Transverse colon (tissue), 4 donors: ENCODE measurements around the gene C1orf21.

Source experiments
- EP300 ChIP-seq: sonication (generic); formaldehyde crosslinking; IDR thresholded peaks from one replicate; pipeline ENCODE4 v1.6.1; 2017; ENCODE audit warnings: antibody characterized with exemption, low read depth
- POLR2A ChIP-seq: fragments of 450-650 bp; IDR thresholded peaks from one replicate; pipeline ENCODE4 v1.6.1; 2016; ENCODE audit warnings: antibody characterized with exemption, mild to moderate bottlenecking, moderate library complexity
- POLR2AphosphoS5 ChIP-seq, 3 donors: sonication (generic); formaldehyde crosslinking; IDR thresholded peaks; one replicate each; pipeline ENCODE4 v1.6.1; 2016; ENCODE audit warnings: antibody characterized with exemption in 3 of 3
- TF ChIP-seq, protein P1 (sequence below), 5 experiments: fragments of 200-600 bp in 3 of 5; fragments of 450-650 bp in 2 of 5; sonication (generic) in 3 of 5; IDR thresholded peaks; 1 replicate in 2 of 5; 2 replicates in 3 of 5; pipeline ENCODE4 v1.5.1; 2016 to 2017; ENCODE audit warnings: antibody characterized with exemption in 5 of 5, inconsistent platforms in 3 of 5, mild to moderate bottlenecking in 2 of 5, moderate library complexity in 1 of 5

DNA sequence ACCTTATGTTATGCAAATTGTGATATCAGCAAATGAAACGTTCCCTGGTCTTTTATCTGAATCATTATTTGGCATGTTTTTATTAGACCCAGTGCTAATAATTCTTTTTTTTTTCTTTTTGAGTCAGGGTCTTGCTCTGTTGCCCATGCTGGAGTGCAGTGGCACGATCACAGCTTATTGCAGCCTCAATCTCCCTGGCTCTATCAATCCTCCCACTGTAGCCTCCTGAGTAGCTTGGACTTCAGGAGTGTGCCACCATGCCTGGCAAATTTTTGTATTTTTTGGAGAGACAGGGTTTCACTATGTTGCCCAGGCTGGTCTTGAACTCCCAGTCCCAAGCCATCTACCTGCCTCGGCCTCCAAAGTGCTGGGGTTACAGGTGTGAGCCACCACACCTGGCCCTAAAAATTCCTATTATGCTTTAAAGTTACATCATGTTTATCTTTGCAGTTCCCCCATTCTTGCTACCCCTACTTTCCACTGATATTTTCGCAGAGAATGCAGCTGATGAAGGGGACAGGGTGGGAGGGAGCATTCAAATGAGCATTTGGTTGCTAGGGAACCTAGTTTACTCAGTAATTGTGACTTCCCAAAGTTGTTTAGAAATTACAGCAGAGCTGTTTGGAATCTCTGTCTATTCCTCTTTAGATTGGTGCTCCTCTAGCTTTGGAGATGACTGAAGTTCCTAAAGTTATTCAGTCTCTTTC is 18.4 kb downstream of the C1orf21 start:
- TF ChIP-seq POLR2AphosphoS5 (IDR thresholded peaks at IDR 0.05) (no peak), EP300 (no peak), POLR2A (no peak)
- TF ChIP-seq, protein P1, sequence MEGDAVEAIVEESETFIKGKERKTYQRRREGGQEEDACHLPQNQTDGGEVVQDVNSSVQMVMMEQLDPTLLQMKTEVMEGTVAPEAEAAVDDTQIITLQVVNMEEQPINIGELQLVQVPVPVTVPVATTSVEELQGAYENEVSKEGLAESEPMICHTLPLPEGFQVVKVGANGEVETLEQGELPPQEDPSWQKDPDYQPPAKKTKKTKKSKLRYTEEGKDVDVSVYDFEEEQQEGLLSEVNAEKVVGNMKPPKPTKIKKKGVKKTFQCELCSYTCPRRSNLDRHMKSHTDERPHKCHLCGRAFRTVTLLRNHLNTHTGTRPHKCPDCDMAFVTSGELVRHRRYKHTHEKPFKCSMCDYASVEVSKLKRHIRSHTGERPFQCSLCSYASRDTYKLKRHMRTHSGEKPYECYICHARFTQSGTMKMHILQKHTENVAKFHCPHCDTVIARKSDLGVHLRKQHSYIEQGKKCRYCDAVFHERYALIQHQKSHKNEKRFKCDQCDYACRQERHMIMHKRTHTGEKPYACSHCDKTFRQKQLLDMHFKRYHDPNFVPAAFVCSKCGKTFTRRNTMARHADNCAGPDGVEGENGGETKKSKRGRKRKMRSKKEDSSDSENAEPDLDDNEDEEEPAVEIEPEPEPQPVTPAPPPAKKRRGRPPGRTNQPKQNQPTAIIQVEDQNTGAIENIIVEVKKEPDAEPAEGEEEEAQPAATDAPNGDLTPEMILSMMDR (IDR thresholded peaks at IDR 0.05), result no peak
